Activated B cell treated with CpG ODN at 0.5 μM for 24 hours (primary cell): ENCODE results near the gene BACE1-AS. TPM values are rescaled to one million over a fixed set of nuclear protein-coding genes. Genes with fewer than 3 reads are reported as not detected.

Experiments
- ATAC-seq: fragments of 200-7000 bp; cut with Tn5 transposase; one replicate; pipeline ENCODE4 v1.10.0; 2021; ENCODE audit warnings: low read depth, mild to moderate bottlenecking, moderate library complexity
- CTCF ChIA-PET: fragments of 350-600 bp; sonication (Branson Sonifier 250); formaldehyde crosslinking; loops from one replicate; lab custom pipeline; 2021; ENCODE audit warnings: antibody characterized with exemption; lab: Charles Lee
- POLR2A ChIA-PET: fragments of 350-600 bp; sonication (Branson Sonifier 250); formaldehyde crosslinking; loops from one replicate; lab custom pipeline; 2021; ENCODE audit warnings: antibody characterized with exemption; lab: Charles Lee
- DNase-seq: peaks from one replicate; pipeline ENCODE4 v3.0.0; 2022
- H3K27ac Mint-ChIP-seq: one replicate; pipeline ENCODE4 v1.8.0; 2020; ENCODE audit warnings: mixed read lengths
- H3K27me3 Mint-ChIP-seq: one replicate; pipeline ENCODE4 v1.8.0; 2021; ENCODE audit warnings: mixed read lengths
- H3K36me3 Mint-ChIP-seq: one replicate; pipeline ENCODE4 v1.8.0; 2021; ENCODE audit warnings: low read depth, mixed read lengths
- H3K4me1 Mint-ChIP-seq: one replicate; pipeline ENCODE4 v1.8.0; 2021; ENCODE audit warnings: mixed read lengths
- H3K4me3 Mint-ChIP-seq: one replicate; pipeline ENCODE4 v1.8.0; 2020; ENCODE audit warnings: mild to moderate bottlenecking, mixed read lengths
- H3K9me3 Mint-ChIP-seq: one replicate; pipeline ENCODE4 v1.8.0; 2020; ENCODE audit warnings: mixed read lengths
- intact Hi-C: fragments of 100-400 bp; cut with micrococcal nuclease; formaldehyde crosslinking; loops from one replicate; pipeline ENCODE4 v1.15.1; 2024
- total RNA-seq: library from RNA; stranded (reverse); gene quantifications from 2 replicates; pipeline ENCODE4 v1.2.3, GENCODE V29; 2022
- TF ChIP-seq, protein P1 (sequence below): fragments of 200-600 bp; IDR thresholded peaks from one replicate; pipeline ENCODE4 v1.8.0; 2022; ENCODE audit warnings: antibody characterized with exemption, mild to moderate bottlenecking

Gene BACE1-AS
- total RNA-seq, 1 donor from 2014 or later, result 7.9 TPM

DNA sequence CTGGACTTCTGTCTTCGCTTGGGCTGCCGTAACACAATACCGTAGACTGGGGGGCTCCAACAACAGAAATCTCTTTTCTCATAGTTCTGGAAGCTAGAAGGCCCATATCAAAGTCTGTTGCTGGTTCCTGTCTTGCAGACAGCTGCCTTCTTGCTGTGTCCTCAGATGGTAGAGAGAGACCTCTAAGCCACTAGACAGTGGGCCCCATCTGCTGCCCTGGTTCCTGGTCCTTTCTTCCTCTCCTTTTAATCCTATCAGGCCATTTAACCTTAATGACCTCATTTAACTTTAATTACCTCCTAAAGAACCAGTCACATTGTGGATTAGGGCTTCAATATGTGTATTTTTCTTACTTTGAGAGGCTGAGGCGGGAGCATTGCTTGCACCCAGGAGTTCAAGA is 45.9 kb downstream of the BACE1-AS start:
- H3K4me1 Mint-ChIP-seq, result no peaks in the 10 kb centered on the region
- H3K27ac Mint-ChIP-seq, result no peak overlapping the region
- H3K9me3 Mint-ChIP-seq, result no peaks in the 10 kb centered on the region
- POLR2A ChIA-PET, result no interaction called here
- H3K4me3 Mint-ChIP-seq, result no peak overlapping the region
- intact Hi-C loops, result no loop called here
- DNase-seq (no peak), ATAC-seq (no peak)
- TF ChIP-seq, protein P1, sequence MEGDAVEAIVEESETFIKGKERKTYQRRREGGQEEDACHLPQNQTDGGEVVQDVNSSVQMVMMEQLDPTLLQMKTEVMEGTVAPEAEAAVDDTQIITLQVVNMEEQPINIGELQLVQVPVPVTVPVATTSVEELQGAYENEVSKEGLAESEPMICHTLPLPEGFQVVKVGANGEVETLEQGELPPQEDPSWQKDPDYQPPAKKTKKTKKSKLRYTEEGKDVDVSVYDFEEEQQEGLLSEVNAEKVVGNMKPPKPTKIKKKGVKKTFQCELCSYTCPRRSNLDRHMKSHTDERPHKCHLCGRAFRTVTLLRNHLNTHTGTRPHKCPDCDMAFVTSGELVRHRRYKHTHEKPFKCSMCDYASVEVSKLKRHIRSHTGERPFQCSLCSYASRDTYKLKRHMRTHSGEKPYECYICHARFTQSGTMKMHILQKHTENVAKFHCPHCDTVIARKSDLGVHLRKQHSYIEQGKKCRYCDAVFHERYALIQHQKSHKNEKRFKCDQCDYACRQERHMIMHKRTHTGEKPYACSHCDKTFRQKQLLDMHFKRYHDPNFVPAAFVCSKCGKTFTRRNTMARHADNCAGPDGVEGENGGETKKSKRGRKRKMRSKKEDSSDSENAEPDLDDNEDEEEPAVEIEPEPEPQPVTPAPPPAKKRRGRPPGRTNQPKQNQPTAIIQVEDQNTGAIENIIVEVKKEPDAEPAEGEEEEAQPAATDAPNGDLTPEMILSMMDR, result no peak
- CTCF ChIA-PET, result no interaction called here
- H3K27me3 Mint-ChIP-seq, result no peaks in the 10 kb centered on the region
- H3K36me3 Mint-ChIP-seq, result peaks cover 63% of the 10 kb centered on the region

Other genes with a start within 250 kb of the BACE1-AS start
- 75.0 and 88.4 TPM in 2 replicates for gene SIK3, start 192.9 kb upstream of the BACE1-AS start, total RNA-seq
- gene PAFAH1B2, start 147.1 kb upstream of the BACE1-AS start, total RNA-seq, result 71.3 and 78.7 TPM in 2 replicates
- gene SIDT2, start 112.6 kb upstream of the BACE1-AS start, total RNA-seq, result 96.7 and 115 TPM in 2 replicates
- gene TAGLN, start 92.0 kb upstream of the BACE1-AS start, total RNA-seq, result 14.2 and 17.9 TPM in 2 replicates
- gene PCSK7, start 59.3 kb upstream of the BACE1-AS start, total RNA-seq, result 274 and 341 TPM in 2 replicates
- 18.7 and 22.3 TPM in 2 replicates for gene RNF214, start 58.7 kb upstream of the BACE1-AS start, total RNA-seq
- not detected in 2 replicates for gene BACE1, start 24.9 kb downstream of the BACE1-AS start, total RNA-seq
- 42.9 and 50.9 TPM in 2 replicates for gene CEP164, start 36.5 kb downstream of the BACE1-AS start, total RNA-seq